Endothelial cell of umbilical vein (primary cell): ENCODE data around the gene USP34.

Source experiments
- EZH2 ChIP-seq: IDR thresholded peaks from 2 replicates; pipeline ENCODE4 v1.6.1; 2012; ENCODE audit warnings: borderline replicate concordance, low read depth, mild to moderate bottlenecking, moderate library complexity, low read length, inconsistent platforms; ENCODE audit not compliant: severe bottlenecking
- FOS ChIP-seq: IDR thresholded peaks from 2 replicates; pipeline ENCODE4 v1.6.1; 2011; ENCODE audit warnings: mild to moderate bottlenecking, low read length, moderate library complexity, borderline replicate concordance; ENCODE audit not compliant: insufficient read depth
- GATA2 ChIP-seq: IDR thresholded peaks from 2 replicates; pipeline ENCODE4 v1.7.0; 2011; ENCODE audit warnings: low read depth, mild to moderate bottlenecking, moderate library complexity, mixed read lengths, low read length; ENCODE audit not compliant: insufficient read length, insufficient read depth
- JUN ChIP-seq: IDR thresholded peaks from 2 replicates; pipeline ENCODE4 v1.6.1; 2011; ENCODE audit warnings: borderline replicate concordance, low read depth; ENCODE audit not compliant: insufficient read length, insufficient read depth
- MYC ChIP-seq: IDR thresholded peaks from one replicate; pipeline ENCODE4 v1.6.1; 2011; ENCODE audit warnings: mild to moderate bottlenecking, low read depth, low read length
- POLR2A ChIP-seq: IDR thresholded peaks from 2 replicates; pipeline ENCODE4 v1.6.1; 2012; ENCODE audit warnings: low read depth, mild to moderate bottlenecking, control low read depth, low read length
- POLR2AphosphoS5 ChIP-seq: IDR thresholded peaks from 2 replicates; pipeline ENCODE4 v1.6.1; 2012; ENCODE audit warnings: low read depth, mild to moderate bottlenecking, control low read depth, low read length, moderate library complexity; ENCODE audit not compliant: insufficient read depth
- TF ChIP-seq, protein P1 (sequence below), 2 donors: IDR thresholded peaks; 1 replicate in 1 of 2; 2 replicates in 1 of 2; pipeline ENCODE4 v1.5.1; 2011; ENCODE audit warnings: low read length in 2 of 2, mild to moderate bottlenecking in 2 of 2, moderate library complexity in 2 of 2, control low read depth in 1 of 2, inconsistent platforms in 1 of 2, low read depth in 1 of 2; ENCODE audit not compliant: insufficient read depth in 1 of 2; ENCODE audit errors: extremely low read depth in 1 of 2
- TF ChIP-seq, protein P2 (sequence below): IDR thresholded peaks from 2 replicates; pipeline ENCODE4 v1.6.1; 2011; ENCODE audit not compliant: insufficient read depth, insufficient read length

DNA sequence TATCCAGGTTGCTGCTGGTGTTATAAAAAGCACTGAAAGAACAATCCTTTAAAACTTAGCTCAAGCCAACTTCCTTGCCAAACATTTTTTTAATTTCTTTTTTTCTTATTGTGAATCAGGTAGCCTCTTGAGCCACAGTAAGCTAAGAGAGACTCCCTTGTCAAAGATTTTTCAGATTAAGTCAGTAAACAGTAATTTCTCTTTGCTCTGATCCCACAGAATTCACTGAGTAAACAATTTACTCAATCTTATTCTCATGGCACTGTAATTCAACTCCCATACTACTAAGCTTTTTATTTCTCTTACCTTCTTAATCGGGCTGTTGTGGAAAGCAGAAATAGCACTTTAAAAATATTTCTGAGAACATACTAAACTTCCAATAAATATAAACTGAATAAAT, 226.2 kb downstream of the USP34 start:
- TF ChIP-seq, protein P1, sequence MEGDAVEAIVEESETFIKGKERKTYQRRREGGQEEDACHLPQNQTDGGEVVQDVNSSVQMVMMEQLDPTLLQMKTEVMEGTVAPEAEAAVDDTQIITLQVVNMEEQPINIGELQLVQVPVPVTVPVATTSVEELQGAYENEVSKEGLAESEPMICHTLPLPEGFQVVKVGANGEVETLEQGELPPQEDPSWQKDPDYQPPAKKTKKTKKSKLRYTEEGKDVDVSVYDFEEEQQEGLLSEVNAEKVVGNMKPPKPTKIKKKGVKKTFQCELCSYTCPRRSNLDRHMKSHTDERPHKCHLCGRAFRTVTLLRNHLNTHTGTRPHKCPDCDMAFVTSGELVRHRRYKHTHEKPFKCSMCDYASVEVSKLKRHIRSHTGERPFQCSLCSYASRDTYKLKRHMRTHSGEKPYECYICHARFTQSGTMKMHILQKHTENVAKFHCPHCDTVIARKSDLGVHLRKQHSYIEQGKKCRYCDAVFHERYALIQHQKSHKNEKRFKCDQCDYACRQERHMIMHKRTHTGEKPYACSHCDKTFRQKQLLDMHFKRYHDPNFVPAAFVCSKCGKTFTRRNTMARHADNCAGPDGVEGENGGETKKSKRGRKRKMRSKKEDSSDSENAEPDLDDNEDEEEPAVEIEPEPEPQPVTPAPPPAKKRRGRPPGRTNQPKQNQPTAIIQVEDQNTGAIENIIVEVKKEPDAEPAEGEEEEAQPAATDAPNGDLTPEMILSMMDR (IDR thresholded peaks at IDR 0.05; ENCODE audit: extremely low read depth in 1 of 2, insufficient read depth in 1 of 2, low read depth in 1 of 2, low read length in 2 of 2) = no peak
- no peak for TF ChIP-seq POLR2A
- no peak for TF ChIP-seq EZH2
- no peak for TF ChIP-seq POLR2AphosphoS5
- no peak for TF ChIP-seq MYC
- TF ChIP-seq GATA2 = no peak
- TF ChIP-seq, protein P2, sequence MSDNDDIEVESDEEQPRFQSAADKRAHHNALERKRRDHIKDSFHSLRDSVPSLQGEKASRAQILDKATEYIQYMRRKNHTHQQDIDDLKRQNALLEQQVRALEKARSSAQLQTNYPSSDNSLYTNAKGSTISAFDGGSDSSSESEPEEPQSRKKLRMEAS = no peak
- no peak for TF ChIP-seq JUN
- no peak for TF ChIP-seq FOS
